ENCODE results near the gene SNAPIN.

SNAPIN gene

DNA sequence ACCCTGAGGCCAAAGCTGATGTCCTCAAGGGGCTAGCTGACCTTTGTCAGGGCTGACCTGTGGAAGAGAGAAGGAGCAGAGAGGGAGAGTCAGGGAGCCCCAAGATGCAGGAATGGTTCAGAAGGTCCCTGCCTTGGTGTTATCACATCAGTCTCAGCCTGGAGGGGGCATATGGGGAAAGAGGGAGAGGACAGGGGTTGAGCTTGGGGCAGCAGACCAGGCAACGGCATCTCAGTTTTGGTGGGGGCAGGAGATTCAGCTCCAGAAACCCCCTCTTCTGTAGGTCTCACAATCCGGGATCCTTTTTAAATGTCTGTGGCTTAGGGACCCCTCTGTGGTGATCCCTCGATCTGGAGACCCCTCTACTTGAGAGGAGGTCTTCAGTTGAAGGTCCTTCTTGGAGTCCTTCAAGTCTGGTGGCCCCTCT, 32.0 kb upstream of the SNAPIN start:
- peak overlapping the region; percentile 50 for H3K4me3 ChIP-seq (ENCODE audit: low read depth, low read length)
- no peak for DNase-seq (ENCODE audit: low read depth)
- TF ChIP-seq, protein P1, sequence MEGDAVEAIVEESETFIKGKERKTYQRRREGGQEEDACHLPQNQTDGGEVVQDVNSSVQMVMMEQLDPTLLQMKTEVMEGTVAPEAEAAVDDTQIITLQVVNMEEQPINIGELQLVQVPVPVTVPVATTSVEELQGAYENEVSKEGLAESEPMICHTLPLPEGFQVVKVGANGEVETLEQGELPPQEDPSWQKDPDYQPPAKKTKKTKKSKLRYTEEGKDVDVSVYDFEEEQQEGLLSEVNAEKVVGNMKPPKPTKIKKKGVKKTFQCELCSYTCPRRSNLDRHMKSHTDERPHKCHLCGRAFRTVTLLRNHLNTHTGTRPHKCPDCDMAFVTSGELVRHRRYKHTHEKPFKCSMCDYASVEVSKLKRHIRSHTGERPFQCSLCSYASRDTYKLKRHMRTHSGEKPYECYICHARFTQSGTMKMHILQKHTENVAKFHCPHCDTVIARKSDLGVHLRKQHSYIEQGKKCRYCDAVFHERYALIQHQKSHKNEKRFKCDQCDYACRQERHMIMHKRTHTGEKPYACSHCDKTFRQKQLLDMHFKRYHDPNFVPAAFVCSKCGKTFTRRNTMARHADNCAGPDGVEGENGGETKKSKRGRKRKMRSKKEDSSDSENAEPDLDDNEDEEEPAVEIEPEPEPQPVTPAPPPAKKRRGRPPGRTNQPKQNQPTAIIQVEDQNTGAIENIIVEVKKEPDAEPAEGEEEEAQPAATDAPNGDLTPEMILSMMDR (IDR thresholded peaks at IDR 0.05; ENCODE audit: control insufficient read depth, extremely low read depth, insufficient read depth) = no peak

DNA sequence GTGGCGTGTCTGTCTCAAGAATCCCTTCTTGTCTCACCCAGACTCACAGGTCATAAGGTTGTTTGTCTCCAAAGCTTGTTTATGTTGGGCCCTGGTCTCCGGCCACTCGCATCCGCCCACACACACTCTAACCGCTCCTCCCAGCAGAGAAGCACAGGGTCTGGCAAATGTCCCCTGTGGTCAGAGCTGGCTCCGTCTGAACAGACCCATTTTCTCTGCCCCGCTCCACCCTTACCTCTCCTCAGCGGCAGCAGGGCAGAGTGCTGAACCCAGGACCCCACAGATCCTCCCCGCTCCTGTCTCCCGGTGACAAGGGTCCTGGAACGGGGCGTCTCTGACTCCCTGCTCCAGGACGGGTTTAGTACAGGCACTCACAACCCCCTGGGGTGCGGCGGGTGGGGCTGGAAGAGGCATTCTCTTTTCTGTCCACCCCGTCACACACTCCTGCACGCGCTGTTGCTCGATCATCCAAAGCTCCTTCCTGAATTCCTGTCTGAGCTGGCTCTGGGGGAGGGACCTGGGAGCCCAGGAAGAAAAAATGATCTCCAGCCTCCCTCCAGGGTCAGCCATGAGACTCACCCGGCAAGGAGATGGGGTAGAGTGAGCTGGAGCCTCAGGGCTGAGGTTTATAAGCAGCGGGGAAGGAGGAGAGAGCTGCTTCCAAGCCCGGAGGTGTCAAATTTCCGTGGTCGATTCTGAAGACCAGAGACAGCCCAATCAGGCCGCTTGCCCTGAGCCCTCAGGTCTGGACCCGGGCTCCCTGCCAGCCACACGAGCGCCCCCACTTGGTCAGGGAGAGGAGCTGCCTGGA, 31.4 kb upstream of the SNAPIN start, which contains the start of gene S100A13:
Gene S100A13 (minus strand): TSS at position 602 of the 811 bp plus-strand sequence. CDS start 1,033 bp downstream, outside the sequence.
- TF ChIP-seq, protein P1 (IDR thresholded peaks at IDR 0.05; ENCODE audit: control insufficient read depth, extremely low read depth, insufficient read depth) = peak; percentile 44
- peak; percentile 69 for DNase-seq (ENCODE audit: low read depth)
- H3K4me3 ChIP-seq (ENCODE audit: low read depth, low read length) = peak within 1 kb of the TSS; percentile 50

DNA sequence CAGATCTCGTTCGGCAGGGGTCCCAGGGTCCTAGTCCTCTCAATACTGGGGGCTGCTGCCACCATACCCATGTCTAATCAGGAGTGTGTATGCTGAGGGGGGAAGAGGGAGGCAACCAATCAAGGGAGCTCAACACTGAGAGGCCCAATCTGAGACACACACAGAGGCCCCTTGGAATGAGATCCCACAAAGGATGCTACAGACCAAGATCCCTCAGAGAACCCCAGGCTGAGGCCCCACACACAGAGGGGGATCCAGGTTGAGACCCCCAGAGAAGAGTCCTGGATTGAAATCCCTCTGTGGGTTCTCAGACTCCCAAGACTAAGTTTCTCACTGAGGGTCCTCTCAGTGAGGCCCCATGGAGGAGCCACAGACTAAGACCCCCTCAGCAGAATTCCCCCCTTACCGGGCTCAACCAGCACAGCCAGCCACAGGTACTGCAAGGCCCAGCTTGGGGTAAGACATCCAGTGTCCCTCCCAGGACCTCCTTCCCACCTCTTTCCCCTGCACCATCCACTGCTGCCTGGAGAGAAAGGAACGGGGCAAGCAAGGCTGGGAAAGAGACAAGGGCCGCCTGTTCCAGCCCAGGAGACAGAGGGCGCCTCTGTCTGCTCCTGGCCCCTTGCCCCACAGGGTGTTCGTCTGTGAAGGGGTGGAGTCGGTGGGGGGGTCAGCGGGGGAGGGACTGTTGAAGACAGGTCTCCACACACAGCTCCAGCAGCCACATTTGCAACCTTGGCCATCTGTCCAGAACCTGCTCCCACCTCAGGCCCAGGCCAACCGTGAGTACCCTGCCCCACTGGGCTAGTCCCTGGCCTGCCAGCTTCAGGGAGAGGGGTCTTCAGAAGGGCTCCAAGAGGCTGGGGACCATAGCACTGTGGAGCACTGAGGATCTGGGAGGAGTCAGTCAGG, 30.5 kb upstream of the SNAPIN start, which contains the start of gene S100A1:
Gene S100A1 (plus strand): TSS at position 720 of the 912 bp plus-strand sequence. CDS start 2,088 bp downstream, outside the sequence.
- DNase-seq (ENCODE audit: low read depth) = no peak
- H3K4me3 ChIP-seq (ENCODE audit: low read depth, low read length) = peak within 1 kb of the TSS; percentile 50
- TF ChIP-seq, protein P1 (IDR thresholded peaks at IDR 0.05; ENCODE audit: control insufficient read depth, extremely low read depth, insufficient read depth) = no peak

DNA sequence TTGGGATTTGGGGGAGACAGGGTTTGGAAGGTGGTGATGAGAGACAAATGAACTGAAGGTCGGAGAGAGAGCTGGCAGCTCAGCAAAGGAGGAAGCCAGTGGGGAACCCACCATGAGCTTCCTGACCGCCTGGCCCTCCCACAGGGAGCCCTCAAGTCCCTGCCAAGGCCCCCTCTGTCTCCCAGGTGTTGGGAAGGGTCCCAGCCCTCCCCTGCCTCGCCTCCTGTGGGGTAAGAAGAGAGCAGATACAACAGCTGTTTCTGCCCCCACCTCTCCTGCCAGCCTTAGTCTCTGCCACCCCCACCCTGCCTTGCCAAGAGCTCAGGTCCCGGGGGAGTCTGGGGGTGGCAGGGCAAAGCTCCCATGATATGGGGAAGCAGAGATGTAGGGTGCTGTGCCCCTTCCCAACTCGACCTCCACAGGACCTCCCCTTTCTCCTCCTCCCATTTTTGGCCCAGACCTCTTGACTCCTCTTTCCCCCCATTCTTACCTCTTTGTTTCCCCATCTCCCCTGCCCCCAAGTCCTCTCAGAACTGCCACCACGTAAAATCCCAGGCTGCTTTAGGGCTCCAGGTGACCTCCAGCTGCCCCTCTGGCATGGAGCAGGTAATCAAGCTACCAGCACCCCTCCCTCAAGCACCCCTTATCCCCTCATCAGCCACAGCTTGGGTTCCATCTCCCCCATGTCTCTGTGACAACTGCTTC, 29.7 kb upstream of the SNAPIN start:
- DNase-seq (ENCODE audit: low read depth) = no peak

DNA sequence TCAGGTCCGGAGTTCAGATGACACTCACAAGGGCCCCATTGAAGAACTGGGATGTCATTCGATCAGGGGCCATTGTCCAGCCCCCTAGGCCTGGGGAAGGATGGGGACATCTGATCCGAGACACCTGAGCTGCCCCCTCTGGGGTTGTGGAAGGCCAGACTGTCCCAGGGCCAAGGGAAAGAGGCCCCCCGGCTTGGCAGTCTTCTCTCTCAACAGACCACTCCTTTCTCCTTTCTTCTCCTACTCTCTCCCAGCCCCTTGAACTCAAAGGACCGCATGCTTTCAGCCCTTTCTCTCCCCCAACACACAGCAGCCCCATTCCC, 29.2 kb upstream of the SNAPIN start:
- H3K4me3 ChIP-seq (ENCODE audit: low read depth, low read length) = no peak overlapping the region
- no peak for DNase-seq (ENCODE audit: low read depth)
- TF ChIP-seq, protein P1 (IDR thresholded peaks at IDR 0.05; ENCODE audit: control insufficient read depth, extremely low read depth, insufficient read depth) = no peak

More for the DNA sequence above, 29.7 kb upstream of the SNAPIN start:
- H3K4me3 ChIP-seq (ENCODE audit: low read depth, low read length) = no peak overlapping the region
- TF ChIP-seq, protein P1 (IDR thresholded peaks at IDR 0.05; ENCODE audit: control insufficient read depth, extremely low read depth, insufficient read depth) = no peak

DNA sequence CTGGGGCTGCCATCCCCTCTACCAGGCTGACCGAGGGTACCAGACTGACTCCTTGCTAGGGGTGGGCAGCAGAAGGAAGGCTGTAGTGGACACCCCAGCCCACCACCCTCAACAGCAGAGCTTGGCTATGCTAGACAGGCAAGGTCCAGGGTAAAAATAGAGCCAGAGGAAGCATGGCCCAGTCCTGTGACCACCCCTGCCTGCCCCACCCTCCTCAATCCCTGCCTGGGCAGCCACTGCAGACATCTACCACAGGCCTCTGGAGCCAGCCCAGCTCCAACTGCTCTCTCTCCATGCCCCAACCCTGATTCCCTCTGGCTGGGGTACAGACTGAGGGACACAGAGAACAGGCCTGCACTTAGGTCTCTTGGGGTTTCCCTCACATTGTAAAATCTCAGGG, 28.5 kb upstream of the SNAPIN start:
- H3K4me3 ChIP-seq (ENCODE audit: low read depth, low read length) = no peak overlapping the region
- DNase-seq (ENCODE audit: low read depth) = no peak
- TF ChIP-seq, protein P1 (IDR thresholded peaks at IDR 0.05; ENCODE audit: control insufficient read depth, extremely low read depth, insufficient read depth) = no peak
